ENCODE results near the gene NCK1.

- TF ChIP-seq CTCF (conservative IDR thresholded peaks at IDR 0.05 in 1 of 2, IDR thresholded peaks at IDR 0.05 in 1 of 2; ENCODE audit: low read depth in 1 of 2, low read length in 2 of 2) (no peak), EZH2 (IDR thresholded peaks at IDR 0.05; ENCODE audit: low read length, missing control alignments) (no peak)
Observed at GRCh38 chr3:136831461-136831860, 30.5 kb upstream of the NCK1 start.

Measured in fibroblast of lung (primary cell).